ENCODE measurements around the gene GABRR2.

- TF ChIP-seq CTCF (tag by site-specific recombination; IDR thresholded peaks at IDR 0.05): no peak
- TF ChIP-seq, protein P1, sequence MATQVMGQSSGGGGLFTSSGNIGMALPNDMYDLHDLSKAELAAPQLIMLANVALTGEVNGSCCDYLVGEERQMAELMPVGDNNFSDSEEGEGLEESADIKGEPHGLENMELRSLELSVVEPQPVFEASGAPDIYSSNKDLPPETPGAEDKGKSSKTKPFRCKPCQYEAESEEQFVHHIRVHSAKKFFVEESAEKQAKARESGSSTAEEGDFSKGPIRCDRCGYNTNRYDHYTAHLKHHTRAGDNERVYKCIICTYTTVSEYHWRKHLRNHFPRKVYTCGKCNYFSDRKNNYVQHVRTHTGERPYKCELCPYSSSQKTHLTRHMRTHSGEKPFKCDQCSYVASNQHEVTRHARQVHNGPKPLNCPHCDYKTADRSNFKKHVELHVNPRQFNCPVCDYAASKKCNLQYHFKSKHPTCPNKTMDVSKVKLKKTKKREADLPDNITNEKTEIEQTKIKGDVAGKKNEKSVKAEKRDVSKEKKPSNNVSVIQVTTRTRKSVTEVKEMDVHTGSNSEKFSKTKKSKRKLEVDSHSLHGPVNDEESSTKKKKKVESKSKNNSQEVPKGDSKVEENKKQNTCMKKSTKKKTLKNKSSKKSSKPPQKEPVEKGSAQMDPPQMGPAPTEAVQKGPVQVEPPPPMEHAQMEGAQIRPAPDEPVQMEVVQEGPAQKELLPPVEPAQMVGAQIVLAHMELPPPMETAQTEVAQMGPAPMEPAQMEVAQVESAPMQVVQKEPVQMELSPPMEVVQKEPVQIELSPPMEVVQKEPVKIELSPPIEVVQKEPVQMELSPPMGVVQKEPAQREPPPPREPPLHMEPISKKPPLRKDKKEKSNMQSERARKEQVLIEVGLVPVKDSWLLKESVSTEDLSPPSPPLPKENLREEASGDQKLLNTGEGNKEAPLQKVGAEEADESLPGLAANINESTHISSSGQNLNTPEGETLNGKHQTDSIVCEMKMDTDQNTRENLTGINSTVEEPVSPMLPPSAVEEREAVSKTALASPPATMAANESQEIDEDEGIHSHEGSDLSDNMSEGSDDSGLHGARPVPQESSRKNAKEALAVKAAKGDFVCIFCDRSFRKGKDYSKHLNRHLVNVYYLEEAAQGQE (tag by site-specific recombination; IDR thresholded peaks at IDR 0.05): no peak
- TF ChIP-seq ZNF404 (tag by site-specific recombination; IDR thresholded peaks at IDR 0.05): no peak
- no peak for TF ChIP-seq REPIN1 (tag by site-specific recombination; IDR thresholded peaks at IDR 0.05; ENCODE audit: low read depth)
- TF ChIP-seq, protein P2, sequence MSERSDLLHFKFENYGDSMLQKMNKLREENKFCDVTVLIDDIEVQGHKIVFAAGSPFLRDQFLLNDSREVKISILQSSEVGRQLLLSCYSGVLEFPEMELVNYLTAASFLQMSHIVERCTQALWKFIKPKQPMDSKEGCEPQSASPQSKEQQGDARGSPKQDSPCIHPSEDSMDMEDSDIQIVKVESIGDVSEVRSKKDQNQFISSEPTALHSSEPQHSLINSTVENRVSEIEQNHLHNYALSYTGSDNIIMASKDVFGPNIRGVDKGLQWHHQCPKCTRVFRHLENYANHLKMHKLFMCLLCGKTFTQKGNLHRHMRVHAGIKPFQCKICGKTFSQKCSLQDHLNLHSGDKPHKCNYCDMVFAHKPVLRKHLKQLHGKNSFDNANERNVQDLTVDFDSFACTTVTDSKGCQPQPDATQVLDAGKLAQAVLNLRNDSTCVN (tag by site-specific recombination; optimal IDR thresholded peaks at IDR 0.05): no peak
Observed at GRCh38 chr6:89250239-89250638, 64.9 kb downstream of the GABRR2 start.
